GM12878 (cell line): ENCODE results near the gene KCNN1. TPM values are rescaled to one million over a fixed set of nuclear protein-coding genes. Genes with fewer than 3 reads are reported as not detected.

Source experiments
- ATAC-seq: fragments of 200-7000 bp; cut with Tn5 transposase; 3 replicates; pipeline ENCODE4 v1.9.1; 2020; ENCODE audit warnings: mild to moderate bottlenecking, moderate library complexity
- BruUV-seq: library from RNA; stranded (reverse); fragments of 400-500 nt; replicated peaks from 2 replicates; lab custom pipeline; 2021; lab: Mats Ljungman, UMichigan
- CTCF ChIA-PET: fragments of 300-600 bp; sonication (Branson Sonifier 250); formaldehyde crosslinking; extraction: SDS; loops from one replicate; lab custom pipeline; 2021; ENCODE audit warnings: inconsistent platforms; lab: Yijun Ruan, JAX
- POLR2A ChIA-PET: fragments of 350-600 bp; formaldehyde crosslinking; extraction: SDS; loops from one replicate; lab custom pipeline; 2021; ENCODE audit warnings: inconsistent platforms; lab: Charles Lee
- RAD21 ChIA-PET: fragments of 300-600 bp; sonication (Branson Sonifier 250); formaldehyde crosslinking; loops from one replicate; lab custom pipeline; 2023; ENCODE audit warnings: antibody characterized with exemption; ENCODE audit not compliant: unreplicated experiment; lab: Charles Lee
- SMC1A ChIA-PET: fragments of 300-600 bp; sonication (Branson Sonifier 250); formaldehyde crosslinking; loops from one replicate; lab custom pipeline; 2023; ENCODE audit not compliant: unreplicated experiment, uncharacterized antibody; lab: Charles Lee
- DNase-seq: peaks from one replicate; pipeline ENCODE4 v3.0.0-alpha.2; 2011; ENCODE audit warnings: low read depth, low spot score
- FAIRE-seq: peaks from 3 replicates; lab custom pipeline; 2011; peaks lifted over from hg19 to GRCh38; lab: Jason Lieb, UNC
- H2AFZ ChIP-seq: 2 replicates; pipeline ENCODE4 v1.6.0; 2011; ENCODE audit warnings: low read depth, low read length, control low read depth; ENCODE audit not compliant: control insufficient read depth
- H3K27ac ChIP-seq: 2 replicates; pipeline ENCODE4 v1.5.1; 2011; ENCODE audit warnings: control low read depth; ENCODE audit not compliant: control insufficient read depth, insufficient read depth
- H3K27me3 ChIP-seq, 2 experiments: replicated peaks in 1 of 2; 2 replicates each; pipeline versions ENCODE4 v1.6.0 to v1.6.1; 2011; ENCODE audit warnings: low read length in 1 of 2; ENCODE audit not compliant: control insufficient read depth in 2 of 2, insufficient read depth in 2 of 2
- H3K36me3 ChIP-seq, 2 experiments: 2 replicates each; pipeline ENCODE4 v1.5.1; 2011; ENCODE audit warnings: low read length in 1 of 2; ENCODE audit not compliant: control insufficient read depth in 2 of 2, insufficient read depth in 2 of 2
- H3K4me1 ChIP-seq: 2 replicates; pipeline ENCODE4 v1.6.1; 2011; ENCODE audit warnings: mild to moderate bottlenecking, low read length, moderate library complexity, mixed read lengths; ENCODE audit not compliant: control insufficient read depth, insufficient read depth
- H3K4me2 ChIP-seq: 2 replicates; pipeline ENCODE4 v1.6.0; 2011; ENCODE audit warnings: control low read depth; ENCODE audit not compliant: control insufficient read depth, insufficient read depth
- H3K4me3 ChIP-seq: fragments of 200-600 bp; sonication (generic); 2 replicates; pipeline ENCODE4 v1.5.1; 2016
- H3K79me2 ChIP-seq: 2 replicates; pipeline ENCODE4 v1.6.0; 2011; ENCODE audit warnings: low read length; ENCODE audit not compliant: control insufficient read depth, insufficient read depth
- H3K9ac ChIP-seq: 2 replicates; pipeline ENCODE4 v1.8.0; 2011; ENCODE audit warnings: low read length, control low read depth, mixed read lengths; ENCODE audit not compliant: control insufficient read depth, insufficient read depth
- H3K9me3 ChIP-seq: replicated peaks from 3 replicates; pipeline ENCODE4 v1.5.1; 2011; ENCODE audit warnings: mild to moderate bottlenecking, low read length; ENCODE audit not compliant: control insufficient read depth, insufficient read depth
- H4K20me1 ChIP-seq: 2 replicates; pipeline ENCODE4 v1.6.0; 2011; ENCODE audit not compliant: control insufficient read depth, insufficient read depth
- ATF3 ChIP-seq: IDR thresholded peaks from 2 replicates; pipeline ENCODE4 v1.6.1; 2011; ENCODE audit warnings: low read depth, mild to moderate bottlenecking, low read length, moderate library complexity, borderline replicate concordance; ENCODE audit errors: extremely low read depth
- CREB1 ChIP-seq: IDR thresholded peaks from 2 replicates; pipeline ENCODE4 v1.6.1; 2012; ENCODE audit warnings: low read depth, mild to moderate bottlenecking, inconsistent platforms
- EZH2 ChIP-seq: IDR thresholded peaks from 2 replicates; pipeline ENCODE4 v1.6.1; 2012; ENCODE audit warnings: low read depth, mild to moderate bottlenecking, control low read depth, inconsistent platforms, low read length, borderline replicate concordance; ENCODE audit not compliant: control insufficient read depth
- IKZF1 ChIP-seq: fragments of 450-650 bp; conservative IDR thresholded peaks from 2 replicates; pipeline ENCODE4 v1.6.1; 2017; ENCODE audit warnings: antibody characterized with exemption, mild to moderate bottlenecking
- IRF5 ChIP-seq: fragments of 450-650 bp; IDR thresholded peaks from 2 replicates; pipeline ENCODE4 v1.6.1; 2017; ENCODE audit warnings: borderline replicate concordance
- MLLT1 ChIP-seq: fragments of 450-650 bp; IDR thresholded peaks from 2 replicates; pipeline ENCODE4 v1.6.1; 2016; ENCODE audit warnings: mild to moderate bottlenecking
- POLR2AphosphoS2 ChIP-seq: IDR thresholded peaks from 2 replicates; pipeline ENCODE4 v1.6.1; 2011; ENCODE audit warnings: low read depth, mild to moderate bottlenecking, low read length, improper control_type of control experiment, moderate library complexity
- RFX5 ChIP-seq: IDR thresholded peaks from 2 replicates; pipeline ENCODE4 v1.6.1; 2011; ENCODE audit warnings: low read depth, low read length, improper control_type of control experiment
- SP1 ChIP-seq: IDR thresholded peaks from one replicate; pipeline ENCODE4 v1.6.1; 2011; ENCODE audit warnings: low read depth, low read length
- SREBF2 ChIP-seq: IDR thresholded peaks from 2 replicates; pipeline ENCODE4 v1.6.1; 2012; ENCODE audit warnings: mild to moderate bottlenecking, low read length
- SUZ12 ChIP-seq: fragments of 200-600 bp; sonication (generic); IDR thresholded peaks from one replicate; pipeline ENCODE4 v1.6.1; 2018; ENCODE audit warnings: antibody characterized with exemption, mild to moderate bottlenecking; ENCODE audit not compliant: unreplicated experiment
- TCF7 ChIP-seq: IDR thresholded peaks from 2 replicates; pipeline ENCODE4 v1.6.1; 2014; ENCODE audit warnings: antibody characterized with exemption, borderline replicate concordance
- ZBED1 ChIP-seq: IDR thresholded peaks from 2 replicates; pipeline ENCODE4 v1.6.1; 2016; ENCODE audit warnings: borderline replicate concordance
- ZNF274 ChIP-seq: IDR thresholded peaks from one replicate; pipeline ENCODE4 v1.8.0; 2011; ENCODE audit not compliant: insufficient read length, insufficient read depth
- WGBS: methylation state at CpG from one replicate; pipeline ENCODE4 v1.1.6; 2016; ENCODE audit warnings: low lambda C conversion rate; ENCODE audit not compliant: insufficient replicate concordance, insufficient coverage; ENCODE audit errors: missing lambda C conversion rate; 5-methylcytosine and 5-hydroxymethylcytosine counted together
- in situ Hi-C: fragments of 300-500 bp; cut with MboI; formaldehyde crosslinking; loops from 9 replicates; pipeline ENCODE4 v1.14.3; 2018; ENCODE audit warnings: mixed read lengths
- intact Hi-C: fragments of 100-400 bp; cut with micrococcal nuclease; formaldehyde crosslinking; loops from one replicate; pipeline ENCODE4 v1.14.2; 2022; ENCODE audit not compliant: unreplicated experiment
- polyA plus RNA-seq, 11 experiments: library from polyadenylated mRNA; depleted of rRNA in 4 of 11; unstranded in 6 of 11; stranded (reverse) in 5 of 11; fragments of >200 nt; fragmentation: Nextera tagmentation in 4 of 11; fragmentation: Illumina TruSeq in 1 of 11; extraction: Ambion mirVana in 4 of 11; extraction: Trizol in 1 of 11; gene quantifications; 1 replicate in 1 of 11; 2 replicates in 10 of 11; pipeline versions ENCODE4 v1.2.1 to v1.2.3, GENCODE V29; 2011 to 2016; ENCODE audit warnings: inconsistent platforms in 2 of 11, missing spikeins in 2 of 11, low read depth in 1 of 11
- total RNA-seq, 4 experiments: library from RNA; depleted of rRNA in 3 of 4; stranded (reverse); fragments of >200 nt in 3 of 4; fragmentation: Illumina TruSeq in 1 of 4; extraction: Trizol in 1 of 4; gene quantifications; 2 replicates each; pipeline versions ENCODE4 v1.2.1 to v1.2.3, GENCODE V29; 2013 to 2021
- TF ChIP-seq, protein P1 (sequence below): fragments of 450-650 bp; IDR thresholded peaks from 2 replicates; pipeline ENCODE4 v1.6.1; 2017; ENCODE audit warnings: low read depth, mild to moderate bottlenecking, moderate library complexity

KCNN1 gene
- total and polyA plus RNA-seq, 10 of the 15 experiments (the other 5 are each of a cell fraction or from before 2014, with no cell fraction given) = 0.02 to 0.95 (median 0.16) TPM; not detected in 1

- peaks cover 22% of the 10 kb centered on the region for H3K4me1 ChIP-seq
- H3K4me2 ChIP-seq = peak overlapping the region; percentile 75
- no peaks in the 10 kb centered on the region for H4K20me1 ChIP-seq
- H3K9me3 ChIP-seq = no peaks in the 10 kb centered on the region
- WGBS = 3% methylated on average over 38 of the region's 46 CpGs
- peaks cover 3% of the 10 kb centered on the region for H3K79me2 ChIP-seq
- FAIRE-seq (peak; percentile 96), ATAC-seq (peak; percentile 95), DNase-seq (no peak)
- ChIA-PET CTCF (interaction anchor here (0.7 to 3.7 kb wide), 11 partner anchors 13 to 243 kb away, joined by 3 to 81 read pairs (median 4); partner anchors contain the start of gene PIK3R2), RAD21 (interaction anchor here (1.0 to 1.7 kb wide), 7 partner anchors 13 to 161 kb away, joined by 3 to 7 read pairs (median 6); no protein-coding TSS in a partner anchor), POLR2A (interaction anchor here (0.6 to 1.4 kb wide), 3 partner anchors 55 to 167 kb away, joined by 3 to 7 read pairs (median 3); no protein-coding TSS in a partner anchor), SMC1A (interaction anchor here (0.6 to 2.0 kb wide), 11 partner anchors 17 to 218 kb away, joined by 3 to 21 read pairs (median 4); no protein-coding TSS in a partner anchor)
- no TSS peak for BruUV-seq
- H3K27ac ChIP-seq = no peak overlapping the region
- in situ Hi-C loops = no loop called here
- no peak overlapping the region for H2AFZ ChIP-seq
- H3K27me3 ChIP-seq = no peaks in the 10 kb centered on the region
- no peak overlapping the region for H3K9ac ChIP-seq
- peak overlapping the region; percentile 45 for H3K4me3 ChIP-seq
- peaks cover 7 to 9% of the 10 kb centered on the region in 2 experiments for H3K36me3 ChIP-seq
- intact Hi-C loops = loop anchor here (1.0 to 2.0 kb wide), 3 partner anchors 51 to 162 kb away; no protein-coding TSS in a partner anchor
- TF ChIP-seq IKZF1 (peak; percentile 90), RFX5 (no peak), IRF5 (no peak), MLLT1 (no peak), ATF3 (no peak), EZH2 (no peak), CREB1 (no peak; the same call in 1 of the 2 replicates), ZBED1 (no peak), SUZ12 (no peak), SREBF2 (no peak), SP1 (no peak), POLR2AphosphoS2 (peak; percentile 20; the same call in 1 of the 2 replicates), TCF7 (no peak), ZNF274 (no peak)
- TF ChIP-seq, protein P1, sequence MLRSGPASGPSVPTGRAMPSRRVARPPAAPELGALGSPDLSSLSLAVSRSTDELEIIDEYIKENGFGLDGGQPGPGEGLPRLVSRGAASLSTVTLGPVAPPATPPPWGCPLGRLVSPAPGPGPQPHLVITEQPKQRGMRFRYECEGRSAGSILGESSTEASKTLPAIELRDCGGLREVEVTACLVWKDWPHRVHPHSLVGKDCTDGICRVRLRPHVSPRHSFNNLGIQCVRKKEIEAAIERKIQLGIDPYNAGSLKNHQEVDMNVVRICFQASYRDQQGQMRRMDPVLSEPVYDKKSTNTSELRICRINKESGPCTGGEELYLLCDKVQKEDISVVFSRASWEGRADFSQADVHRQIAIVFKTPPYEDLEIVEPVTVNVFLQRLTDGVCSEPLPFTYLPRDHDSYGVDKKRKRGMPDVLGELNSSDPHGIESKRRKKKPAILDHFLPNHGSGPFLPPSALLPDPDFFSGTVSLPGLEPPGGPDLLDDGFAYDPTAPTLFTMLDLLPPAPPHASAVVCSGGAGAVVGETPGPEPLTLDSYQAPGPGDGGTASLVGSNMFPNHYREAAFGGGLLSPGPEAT = peak; percentile 67; the same call in 1 of the 2 replicates
Measured at GRCh38 chr19:18007044-18007916, 40.4 kb downstream of the KCNN1 start.
